ENCODE measurements around the gene C16orf78. TPM values are rescaled to one million over a fixed set of nuclear protein-coding genes. Genes with fewer than 3 reads are reported as not detected.

The C16orf78 gene, protein sequence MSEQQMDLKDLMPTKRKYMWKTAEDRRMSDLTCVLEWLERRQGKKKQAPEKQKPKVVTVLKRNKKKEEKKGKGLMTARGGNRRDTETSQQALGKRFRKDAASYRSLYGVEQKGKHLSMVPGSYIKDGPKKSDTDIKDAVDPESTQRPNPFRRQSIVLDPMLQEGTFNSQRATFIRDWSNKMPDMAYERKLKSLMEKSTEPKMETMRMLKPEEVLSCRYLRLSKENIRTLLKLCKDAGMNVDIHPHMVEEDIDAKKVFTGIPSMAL
- not detected for polyA plus RNA-seq (2012; ENCODE audit: low read depth, missing spikeins)

DNA sequence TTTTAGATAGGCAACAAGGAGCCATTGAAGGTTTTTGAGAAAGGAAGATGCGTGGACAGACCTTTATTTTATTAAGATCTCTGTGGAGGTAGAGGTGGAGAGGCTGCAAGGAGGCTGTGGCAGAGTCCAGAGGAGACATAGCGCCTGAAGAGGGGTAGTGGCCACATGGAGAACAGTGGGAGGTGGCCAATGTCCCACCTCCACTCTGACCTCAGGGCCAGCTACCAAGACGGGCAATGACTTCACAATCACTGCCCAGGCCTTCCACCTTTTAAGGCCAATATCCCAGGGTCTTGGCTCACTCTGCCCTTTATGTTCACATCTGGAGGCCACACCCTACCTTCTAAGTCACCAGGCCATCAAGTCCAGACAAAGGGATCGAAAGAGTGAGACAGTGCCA lies at the start of gene C16orf78:
Gene C16orf78 (plus strand): TSS at position 301 of the 400 bp plus-strand sequence. CDS start 136 bp downstream, outside the sequence.
- FAIRE-seq (no peak), DNase-seq (ENCODE audit: insufficient read length, low spot score) (no peak)
- TF ChIP-seq POU2F2 (IDR thresholded peaks at IDR 0.05; ENCODE audit: low read depth, low read length) (no peak), POLR2A (IDR thresholded peaks at IDR 0.05; ENCODE audit: low read depth, low read length) (no peak), SPI1 (IDR thresholded peaks at IDR 0.05; ENCODE audit: low read depth, low read length) (no peak), PAX5 (IDR thresholded peaks at IDR 0.05; ENCODE audit: insufficient read depth, low read length, severe bottlenecking) (no peak), TAF1 (IDR thresholded peaks at IDR 0.05; ENCODE audit: low read depth, low read length) (no peak), POLR2AphosphoS5 (IDR thresholded peaks at IDR 0.05; ENCODE audit: low read depth, low read length) (no peak)

DNA sequence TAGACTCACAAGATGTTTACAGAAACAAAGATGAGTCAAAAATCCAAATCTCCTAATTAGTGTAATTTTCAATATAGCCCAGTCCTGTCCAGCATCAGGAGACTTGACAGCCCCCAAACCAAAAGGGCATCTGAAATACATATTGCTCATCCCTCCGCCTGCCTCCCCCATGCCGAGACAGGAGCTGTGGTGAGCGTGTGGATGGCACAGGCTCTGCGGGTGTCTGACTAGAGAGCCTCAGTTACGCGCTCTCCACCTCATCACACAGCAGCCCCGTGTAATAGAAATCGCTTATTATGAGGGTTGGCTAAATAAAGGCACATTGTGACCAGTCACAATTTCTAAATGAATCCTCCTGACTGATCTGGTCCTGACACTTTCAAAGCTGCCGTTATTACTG lies 48.9 kb upstream of the C16orf78 start:
- no peak for TF ChIP-seq SPI1 (IDR thresholded peaks at IDR 0.05; ENCODE audit: low read depth, low read length)
- TF ChIP-seq POLR2A (IDR thresholded peaks at IDR 0.05; ENCODE audit: low read depth, low read length) = no peak
- TF ChIP-seq POU2F2 (IDR thresholded peaks at IDR 0.05; ENCODE audit: low read depth, low read length) = no peak
- TF ChIP-seq PAX5 (IDR thresholded peaks at IDR 0.05; ENCODE audit: insufficient read depth, low read length, severe bottlenecking) = no peak
- no peak for TF ChIP-seq TAF1 (IDR thresholded peaks at IDR 0.05; ENCODE audit: low read depth, low read length)
- TF ChIP-seq POLR2AphosphoS5 (IDR thresholded peaks at IDR 0.05; ENCODE audit: low read depth, low read length) = no peak
- FAIRE-seq (no peak), DNase-seq (ENCODE audit: insufficient read length, low spot score) (no peak)

DNA sequence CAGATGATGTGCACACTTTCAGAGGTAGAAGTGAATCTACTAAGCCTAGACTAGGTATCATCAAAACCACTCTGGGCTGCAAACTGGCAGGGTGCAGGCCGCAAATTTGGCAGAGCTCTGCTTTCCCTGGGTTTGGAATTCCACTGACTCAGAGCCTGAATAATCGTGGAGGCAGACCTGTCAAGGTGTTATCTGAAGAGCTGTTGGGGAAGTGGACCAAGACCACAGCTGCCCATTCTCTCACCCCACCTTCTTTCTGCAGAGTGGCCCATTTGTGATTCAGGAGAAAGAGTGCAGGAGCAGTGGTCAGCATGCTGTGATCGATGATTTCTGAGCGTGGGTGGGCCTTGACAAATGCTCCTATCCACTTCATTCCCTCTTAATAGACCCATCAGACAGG lies 46.1 kb upstream of the C16orf78 start:
- FAIRE-seq (no peak), DNase-seq (ENCODE audit: insufficient read length, low spot score) (no peak)
- TF ChIP-seq POLR2A (IDR thresholded peaks at IDR 0.05; ENCODE audit: low read depth, low read length) = no peak
- no peak for TF ChIP-seq TAF1 (IDR thresholded peaks at IDR 0.05; ENCODE audit: low read depth, low read length)
- no peak for TF ChIP-seq POU2F2 (IDR thresholded peaks at IDR 0.05; ENCODE audit: low read depth, low read length)
- TF ChIP-seq SPI1 (IDR thresholded peaks at IDR 0.05; ENCODE audit: low read depth, low read length) = no peak
- no peak for TF ChIP-seq POLR2AphosphoS5 (IDR thresholded peaks at IDR 0.05; ENCODE audit: low read depth, low read length)
- TF ChIP-seq PAX5 (IDR thresholded peaks at IDR 0.05; ENCODE audit: insufficient read depth, low read length, severe bottlenecking) = no peak

DNA sequence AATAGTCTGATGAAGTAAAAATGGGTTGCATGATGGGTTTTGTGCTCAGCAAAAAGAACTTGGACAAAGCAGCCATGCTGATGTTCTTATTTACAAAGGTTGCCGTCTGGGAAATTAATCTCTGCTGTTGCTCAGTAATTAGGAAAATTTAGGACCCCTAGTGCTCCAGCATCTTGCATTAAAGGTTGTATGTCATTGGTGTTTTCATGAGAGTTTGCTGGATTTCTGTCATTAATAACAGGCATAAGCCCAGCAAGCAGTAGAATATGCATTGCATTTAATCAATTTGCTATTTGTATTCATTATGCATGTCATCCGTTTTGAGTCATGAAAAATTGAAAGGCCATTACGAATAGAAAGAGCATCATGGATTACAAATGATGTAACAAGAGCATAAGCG lies 45.3 kb upstream of the C16orf78 start:
- DNase-seq (ENCODE audit: insufficient read length, low spot score) = no peak
- TF ChIP-seq PAX5 (IDR thresholded peaks at IDR 0.05; ENCODE audit: insufficient read depth, low read length, severe bottlenecking) = no peak
- TF ChIP-seq SPI1 (IDR thresholded peaks at IDR 0.05; ENCODE audit: low read depth, low read length) = no peak
- TF ChIP-seq POLR2AphosphoS5 (IDR thresholded peaks at IDR 0.05; ENCODE audit: low read depth, low read length) = no peak
- TF ChIP-seq TAF1 (IDR thresholded peaks at IDR 0.05; ENCODE audit: low read depth, low read length) = no peak
- TF ChIP-seq POU2F2 (IDR thresholded peaks at IDR 0.05; ENCODE audit: low read depth, low read length) = no peak
- TF ChIP-seq POLR2A (IDR thresholded peaks at IDR 0.05; ENCODE audit: low read depth, low read length) = no peak
- FAIRE-seq = no peak

DNA sequence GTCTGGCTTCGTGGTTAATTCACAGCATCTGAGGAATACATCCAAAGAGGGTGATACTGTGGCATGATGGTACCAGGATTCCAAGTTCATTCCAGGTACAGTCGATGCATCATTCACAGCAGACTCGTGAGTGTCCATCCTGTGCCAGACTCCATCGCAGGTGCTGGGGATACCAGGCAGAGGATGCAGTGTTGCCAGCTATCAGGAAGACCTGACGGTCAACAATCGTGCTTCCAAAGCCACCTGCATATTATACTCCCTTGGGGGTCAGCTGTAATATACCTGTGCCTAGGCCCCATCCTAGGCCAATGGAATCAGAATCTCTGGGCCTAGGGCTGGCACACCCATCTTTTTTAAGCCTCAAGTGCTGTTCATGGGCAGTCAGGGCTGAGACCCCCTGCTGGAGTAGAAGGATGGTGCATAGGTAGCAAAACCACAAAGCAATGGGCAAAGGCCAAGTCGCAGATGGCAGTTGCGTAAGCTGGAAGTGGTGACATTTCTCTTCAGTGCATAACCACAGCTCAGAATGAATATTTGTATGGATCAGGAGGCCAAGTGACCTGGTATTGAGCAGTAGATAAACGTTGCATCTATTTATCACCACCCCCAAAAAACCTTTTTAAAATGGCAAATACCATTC lies 42.9 kb upstream of the C16orf78 start:
- DNase-seq (ENCODE audit: insufficient read length, low spot score) (no peak), FAIRE-seq (no peak)
- TF ChIP-seq POU2F2 (IDR thresholded peaks at IDR 0.05; ENCODE audit: low read depth, low read length) (no peak), PAX5 (IDR thresholded peaks at IDR 0.05; ENCODE audit: insufficient read depth, low read length, severe bottlenecking) (no peak), SPI1 (IDR thresholded peaks at IDR 0.05; ENCODE audit: low read depth, low read length) (no peak), TAF1 (IDR thresholded peaks at IDR 0.05; ENCODE audit: low read depth, low read length) (no peak), POLR2A (IDR thresholded peaks at IDR 0.05; ENCODE audit: low read depth, low read length) (no peak), POLR2AphosphoS5 (IDR thresholded peaks at IDR 0.05; ENCODE audit: low read depth, low read length) (no peak)

DNA sequence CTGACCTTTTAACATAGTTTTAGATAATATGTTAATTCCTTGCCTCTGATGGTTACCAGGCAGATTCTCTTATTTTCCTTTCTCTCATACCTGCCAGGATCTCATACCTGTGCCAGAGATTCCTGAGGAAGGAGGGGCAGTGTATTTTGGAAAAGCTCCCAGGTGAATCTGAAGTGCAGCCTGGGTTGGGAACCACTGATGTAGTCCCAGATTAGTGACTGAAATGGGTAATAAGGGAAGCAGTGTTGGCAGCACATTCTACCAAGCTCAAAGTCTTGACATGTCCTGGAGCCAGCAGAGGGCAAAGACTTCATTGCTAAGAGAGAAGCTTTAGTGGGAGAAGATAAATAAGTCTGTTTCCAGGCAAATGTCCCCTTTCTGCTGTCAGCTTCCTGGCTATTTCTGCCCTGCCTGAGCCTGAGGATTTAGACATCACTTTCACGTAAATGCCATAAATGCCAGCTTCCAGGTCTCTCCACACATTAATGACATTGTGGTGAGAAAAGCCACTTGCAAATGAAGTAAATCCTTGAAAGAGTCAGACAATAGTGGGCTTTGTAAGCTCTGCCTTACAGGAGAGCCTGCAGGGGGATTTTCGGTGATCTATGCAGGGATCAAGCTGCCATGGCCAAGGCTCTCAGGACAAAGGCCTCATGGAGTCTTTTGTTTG lies 40.9 kb upstream of the C16orf78 start:
- FAIRE-seq (no peak), DNase-seq (ENCODE audit: insufficient read length, low spot score) (no peak)
- TF ChIP-seq SPI1 (IDR thresholded peaks at IDR 0.05; ENCODE audit: low read depth, low read length) (no peak), TAF1 (IDR thresholded peaks at IDR 0.05; ENCODE audit: low read depth, low read length) (no peak), POLR2A (IDR thresholded peaks at IDR 0.05; ENCODE audit: low read depth, low read length) (no peak), POLR2AphosphoS5 (IDR thresholded peaks at IDR 0.05; ENCODE audit: low read depth, low read length) (no peak), PAX5 (IDR thresholded peaks at IDR 0.05; ENCODE audit: insufficient read depth, low read length, severe bottlenecking) (no peak), POU2F2 (IDR thresholded peaks at IDR 0.05; ENCODE audit: low read depth, low read length) (no peak)

DNA sequence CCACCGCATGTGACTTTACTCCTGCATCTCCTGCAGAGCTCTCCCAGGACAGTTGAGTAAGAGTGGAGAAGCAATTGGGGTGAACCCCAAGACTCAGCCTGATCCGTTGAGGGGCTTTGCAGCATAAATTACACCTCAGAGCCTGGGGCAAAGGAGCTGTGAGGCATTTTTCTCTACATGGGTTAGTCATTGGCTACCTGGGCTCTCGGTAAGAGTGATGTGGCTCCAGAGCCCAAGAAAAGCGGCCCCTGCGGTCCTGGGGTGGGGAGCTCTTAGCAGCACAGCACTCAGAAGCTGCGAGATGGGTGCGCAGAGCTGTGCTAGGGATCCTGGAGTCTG lies 40.4 kb upstream of the C16orf78 start:
- FAIRE-seq (no peak), DNase-seq (ENCODE audit: insufficient read length, low spot score) (no peak)
- TF ChIP-seq POLR2AphosphoS5 (IDR thresholded peaks at IDR 0.05; ENCODE audit: low read depth, low read length) (no peak), POLR2A (IDR thresholded peaks at IDR 0.05; ENCODE audit: low read depth, low read length) (no peak), SPI1 (IDR thresholded peaks at IDR 0.05; ENCODE audit: low read depth, low read length) (no peak), POU2F2 (IDR thresholded peaks at IDR 0.05; ENCODE audit: low read depth, low read length) (no peak), TAF1 (IDR thresholded peaks at IDR 0.05; ENCODE audit: low read depth, low read length) (no peak), PAX5 (IDR thresholded peaks at IDR 0.05; ENCODE audit: insufficient read depth, low read length, severe bottlenecking) (no peak)

DNA sequence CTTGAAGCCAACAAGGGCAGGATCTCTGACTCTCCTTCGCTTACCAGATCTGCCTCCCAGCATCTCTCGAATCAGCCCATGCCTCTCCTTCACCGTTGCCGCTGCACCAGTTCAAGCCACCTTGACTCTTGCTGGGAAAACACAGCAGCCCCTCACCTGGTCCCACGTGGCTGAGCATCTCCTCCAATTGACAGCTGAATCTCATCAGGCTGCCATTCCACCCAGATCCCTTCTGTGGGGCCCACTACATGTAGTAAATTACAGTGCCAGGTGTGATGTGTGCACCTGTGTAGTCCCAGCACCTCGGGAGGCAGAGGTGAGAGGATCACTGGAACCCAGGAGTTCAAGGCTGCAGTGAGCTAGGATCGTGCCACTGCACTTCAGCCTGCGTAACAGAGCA lies 37.8 kb upstream of the C16orf78 start:
- TF ChIP-seq POLR2A (IDR thresholded peaks at IDR 0.05; ENCODE audit: low read depth, low read length) (no peak), SPI1 (IDR thresholded peaks at IDR 0.05; ENCODE audit: low read depth, low read length) (no peak)
- FAIRE-seq (no peak), DNase-seq (ENCODE audit: insufficient read length, low spot score) (no peak)

DNA sequence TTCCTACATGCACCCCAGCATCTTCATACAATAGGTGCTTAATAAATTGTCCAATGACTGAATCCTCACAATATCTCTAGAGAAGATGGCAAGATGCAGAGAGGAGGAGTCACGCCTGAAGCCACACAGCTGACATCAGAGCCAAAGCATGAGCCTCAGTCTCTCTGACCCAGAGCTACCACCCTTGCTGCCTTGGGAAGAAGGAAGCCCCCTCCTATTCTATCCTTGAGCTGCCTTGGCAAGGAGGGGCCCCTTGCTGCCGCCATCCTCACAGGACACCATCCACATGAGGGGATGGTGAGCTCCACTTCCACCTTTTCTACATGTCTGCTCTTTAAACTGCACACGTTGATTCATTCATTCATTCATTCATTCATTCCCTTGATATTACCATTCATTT lies 37.0 kb upstream of the C16orf78 start:
- no peak for DNase-seq (ENCODE audit: insufficient read length, low spot score)
- FAIRE-seq = no peak
- TF ChIP-seq PAX5 (IDR thresholded peaks at IDR 0.05; ENCODE audit: insufficient read depth, low read length, severe bottlenecking) = no peak
- TF ChIP-seq TAF1 (IDR thresholded peaks at IDR 0.05; ENCODE audit: low read depth, low read length) = no peak
- TF ChIP-seq POLR2AphosphoS5 (IDR thresholded peaks at IDR 0.05; ENCODE audit: low read depth, low read length) = no peak
- TF ChIP-seq POLR2A (IDR thresholded peaks at IDR 0.05; ENCODE audit: low read depth, low read length) = no peak
- no peak for TF ChIP-seq POU2F2 (IDR thresholded peaks at IDR 0.05; ENCODE audit: low read depth, low read length)

All from GM12891 (cell line).